ENCODE data around the gene CFAP74. TPM values are rescaled to one million over a fixed set of nuclear protein-coding genes. Genes with fewer than 3 reads are reported as not detected.

CFAP74 gene
- total RNA-seq, 4 donors from 2014 or later = not detected

DNA sequence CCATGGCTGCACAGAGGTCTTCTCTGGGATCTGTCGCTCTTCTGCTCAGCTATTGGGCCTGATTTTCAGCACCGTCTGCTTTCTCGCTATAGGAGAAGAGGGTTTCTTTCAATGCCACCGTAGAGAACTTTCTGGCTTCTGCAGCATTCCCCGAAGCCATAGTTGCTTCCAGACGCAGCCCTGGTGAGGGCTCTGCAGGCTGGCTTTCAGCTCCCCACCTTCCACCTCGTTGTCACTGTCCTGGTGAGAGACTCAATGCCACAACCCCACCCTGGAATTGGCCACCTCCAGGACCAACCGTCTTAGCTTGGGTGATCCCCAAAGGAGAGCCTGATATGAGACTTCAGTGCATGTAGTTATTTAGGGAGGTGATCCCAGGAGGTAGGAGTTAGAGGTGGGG, 34.6 kb upstream of the CFAP74 start:
- WGBS, 2 donors = 84 to 95% methylated on average over 8 of the region's 8 CpGs

DNA sequence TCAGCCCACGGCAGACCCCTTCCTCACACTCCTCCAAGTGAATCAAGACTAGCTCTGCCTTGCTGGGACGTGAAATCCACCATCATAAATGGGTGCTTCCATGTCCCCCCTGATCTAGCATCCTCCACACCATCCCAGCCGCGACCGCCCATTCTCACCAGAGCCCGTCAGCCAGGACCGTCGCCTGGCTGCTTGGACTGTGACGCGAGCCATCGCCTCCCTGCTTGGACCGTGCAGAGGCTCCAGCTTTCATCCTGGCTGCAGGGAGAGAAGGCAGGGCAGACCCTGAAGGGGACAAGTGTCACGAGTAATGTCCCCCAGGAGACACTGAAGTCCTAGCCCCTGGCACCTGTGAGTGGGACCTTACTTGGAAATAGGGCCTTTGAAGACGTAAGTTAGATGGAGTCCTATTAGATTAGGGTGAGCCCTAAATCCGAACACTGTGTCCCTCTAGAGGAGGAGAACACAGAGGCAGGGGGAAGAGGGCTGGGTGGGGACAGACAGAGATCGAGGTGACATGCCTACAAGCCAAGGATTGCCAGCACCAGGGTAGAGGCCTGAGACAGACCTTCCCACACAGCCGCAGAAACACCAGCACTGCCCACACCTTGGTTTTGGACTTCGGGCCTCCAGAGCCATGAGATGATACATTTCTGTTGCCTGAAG, 33.9 kb upstream of the CFAP74 start:
- H3K4me1 ChIP-seq = no peaks in the 10 kb centered on the region
- H3K27ac ChIP-seq = no peak overlapping the region
- no peak for DNase-seq (ENCODE audit: low spot score in 2 of 2)
- H3K9me3 ChIP-seq = peaks cover 0 to 26% (median 0%) of the 10 kb centered on the region in 4 donors
- H3K4me3 ChIP-seq = no peak overlapping the region
- TF ChIP-seq EP300 (IDR thresholded peaks at IDR 0.05) = no peak
- TF ChIP-seq, protein P1, sequence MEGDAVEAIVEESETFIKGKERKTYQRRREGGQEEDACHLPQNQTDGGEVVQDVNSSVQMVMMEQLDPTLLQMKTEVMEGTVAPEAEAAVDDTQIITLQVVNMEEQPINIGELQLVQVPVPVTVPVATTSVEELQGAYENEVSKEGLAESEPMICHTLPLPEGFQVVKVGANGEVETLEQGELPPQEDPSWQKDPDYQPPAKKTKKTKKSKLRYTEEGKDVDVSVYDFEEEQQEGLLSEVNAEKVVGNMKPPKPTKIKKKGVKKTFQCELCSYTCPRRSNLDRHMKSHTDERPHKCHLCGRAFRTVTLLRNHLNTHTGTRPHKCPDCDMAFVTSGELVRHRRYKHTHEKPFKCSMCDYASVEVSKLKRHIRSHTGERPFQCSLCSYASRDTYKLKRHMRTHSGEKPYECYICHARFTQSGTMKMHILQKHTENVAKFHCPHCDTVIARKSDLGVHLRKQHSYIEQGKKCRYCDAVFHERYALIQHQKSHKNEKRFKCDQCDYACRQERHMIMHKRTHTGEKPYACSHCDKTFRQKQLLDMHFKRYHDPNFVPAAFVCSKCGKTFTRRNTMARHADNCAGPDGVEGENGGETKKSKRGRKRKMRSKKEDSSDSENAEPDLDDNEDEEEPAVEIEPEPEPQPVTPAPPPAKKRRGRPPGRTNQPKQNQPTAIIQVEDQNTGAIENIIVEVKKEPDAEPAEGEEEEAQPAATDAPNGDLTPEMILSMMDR (IDR thresholded peaks at IDR 0.05) = no peak
- TF ChIP-seq POLR2A (IDR thresholded peaks at IDR 0.05) = no peak
- no peaks in the 10 kb centered on the region for H3K27me3 ChIP-seq
- H3K36me3 ChIP-seq = no peaks in the 10 kb centered on the region
- 79 to 82% methylated on average over 18 of the region's 18 CpGs for WGBS, 2 donors

More for the DNA sequence above, 34.6 kb upstream of the CFAP74 start:
- H3K4me3 ChIP-seq = no peak overlapping the region
- no peaks in the 10 kb centered on the region for H3K4me1 ChIP-seq
- H3K9me3 ChIP-seq = peaks cover 0 to 26% (median 0%) of the 10 kb centered on the region in 4 donors
- peaks cover 0 to 5% of the 10 kb centered on the region in 2 donors for H3K27me3 ChIP-seq
- no peak for DNase-seq (ENCODE audit: low spot score in 2 of 2)
- TF ChIP-seq, protein P1 (IDR thresholded peaks at IDR 0.05) = no peak
- TF ChIP-seq EP300 (IDR thresholded peaks at IDR 0.05) (no peak), POLR2A (IDR thresholded peaks at IDR 0.05) (no peak)
- H3K36me3 ChIP-seq = no peaks in the 10 kb centered on the region
- no peak overlapping the region for H3K27ac ChIP-seq

GRCh38 chr1:2036287-2036686, 32.7 kb upstream of the CFAP74 start:
- no peaks in the 10 kb centered on the region for H3K27me3 ChIP-seq
- no peak for DNase-seq (ENCODE audit: low spot score in 2 of 2)
- WGBS, 2 donors = 81 to 89% methylated on average over 15 of the region's 15 CpGs
- peaks cover 0 to 26% (median 0%) of the 10 kb centered on the region in 4 donors for H3K9me3 ChIP-seq
- H3K27ac ChIP-seq = no peak overlapping the region
- no peak overlapping the region for H3K4me3 ChIP-seq
- H3K36me3 ChIP-seq = no peaks in the 10 kb centered on the region
- TF ChIP-seq, protein P1 (IDR thresholded peaks at IDR 0.05) = no peak
- TF ChIP-seq EP300 (IDR thresholded peaks at IDR 0.05) (no peak), POLR2A (IDR thresholded peaks at IDR 0.05) (no peak)
- no peaks in the 10 kb centered on the region for H3K4me1 ChIP-seq

DNA sequence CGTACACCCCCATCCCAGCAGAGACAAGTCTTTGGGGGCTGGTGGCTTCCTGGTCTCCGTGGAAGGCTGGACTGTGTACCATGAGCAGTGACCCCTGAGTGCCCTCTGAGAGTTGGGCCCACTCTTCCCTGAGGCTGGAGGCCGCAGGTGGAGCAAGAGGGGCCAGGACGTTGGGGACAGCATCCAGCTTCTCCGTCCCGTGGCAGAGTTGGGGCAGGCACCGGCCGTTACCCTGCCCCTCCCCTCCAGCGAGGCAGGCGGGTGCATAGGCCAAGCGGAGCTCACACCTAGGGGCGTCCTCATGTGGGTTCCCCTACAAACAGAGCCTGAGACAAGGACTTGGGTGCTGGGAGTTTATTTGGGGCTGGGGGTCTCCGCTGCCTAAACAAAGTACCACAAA, 29.6 kb upstream of the CFAP74 start:
- DNase-seq (ENCODE audit: low spot score in 2 of 2) = no peak
- peaks cover 0 to 5% (median 0%) of the 10 kb centered on the region in 4 donors for H3K9me3 ChIP-seq
- H3K27ac ChIP-seq = no peak overlapping the region
- TF ChIP-seq EP300 (IDR thresholded peaks at IDR 0.05) (no peak), POLR2A (IDR thresholded peaks at IDR 0.05) (no peak)
- TF ChIP-seq, protein P1 (IDR thresholded peaks at IDR 0.05) = no peak
- 64 to 76% methylated on average over 13 of the region's 13 CpGs for WGBS, 2 donors
- no peak overlapping the region for H3K4me3 ChIP-seq
- H3K36me3 ChIP-seq = no peaks in the 10 kb centered on the region
- H3K4me1 ChIP-seq = no peaks in the 10 kb centered on the region
- peaks cover 0 to 4% of the 10 kb centered on the region in 2 donors for H3K27me3 ChIP-seq

- Histone ChIP-seq H3K4me1 (no peaks in the 10 kb centered on the region), H3K27ac (no peak overlapping the region), H3K9me3 (peaks cover 0 to 1% (median 0%) of the 10 kb centered on the region in 4 donors), H3K36me3 (no peaks in the 10 kb centered on the region), H3K4me3 (no peak overlapping the region), H3K27me3 (peaks cover 0 to 4% of the 10 kb centered on the region in 2 donors)
- TF ChIP-seq EP300 (IDR thresholded peaks at IDR 0.05) = no peak
- TF ChIP-seq, protein P1 (IDR thresholded peaks at IDR 0.05) = no peak
- TF ChIP-seq POLR2A (IDR thresholded peaks at IDR 0.05) = no peak
- no peak for DNase-seq (ENCODE audit: low spot score in 2 of 2)
- 38 to 68% methylated on average over 11 to 14 of the region's 14 CpGs for WGBS, 2 donors
These were observed 29.2 kb upstream of the CFAP74 start for GRCh38 chr1:2032737-2033136.

Measured in tibial nerve (tissue), 4 donors.